SK-N-SH treated with all-trans-retinoic acid at 6 μM for 48 hours (cell line): ENCODE results near the gene STAM.

Experiments used
- PATZ1 ChIP-seq: fragments of 250-450 bp; sonication (Bioruptor Pico); IDR thresholded peaks from 2 replicates; pipeline ENCODE4 v1.8.0; 2020; ENCODE audit warnings: mild to moderate bottlenecking, moderate library complexity, borderline replicate concordance
- ZFP3 ChIP-seq: fragments of 250-450 bp; sonication (Bioruptor Pico); IDR thresholded peaks from 2 replicates; pipeline ENCODE4 v1.5.0; 2020; ENCODE audit warnings: mild to moderate bottlenecking, moderate library complexity

DNA sequence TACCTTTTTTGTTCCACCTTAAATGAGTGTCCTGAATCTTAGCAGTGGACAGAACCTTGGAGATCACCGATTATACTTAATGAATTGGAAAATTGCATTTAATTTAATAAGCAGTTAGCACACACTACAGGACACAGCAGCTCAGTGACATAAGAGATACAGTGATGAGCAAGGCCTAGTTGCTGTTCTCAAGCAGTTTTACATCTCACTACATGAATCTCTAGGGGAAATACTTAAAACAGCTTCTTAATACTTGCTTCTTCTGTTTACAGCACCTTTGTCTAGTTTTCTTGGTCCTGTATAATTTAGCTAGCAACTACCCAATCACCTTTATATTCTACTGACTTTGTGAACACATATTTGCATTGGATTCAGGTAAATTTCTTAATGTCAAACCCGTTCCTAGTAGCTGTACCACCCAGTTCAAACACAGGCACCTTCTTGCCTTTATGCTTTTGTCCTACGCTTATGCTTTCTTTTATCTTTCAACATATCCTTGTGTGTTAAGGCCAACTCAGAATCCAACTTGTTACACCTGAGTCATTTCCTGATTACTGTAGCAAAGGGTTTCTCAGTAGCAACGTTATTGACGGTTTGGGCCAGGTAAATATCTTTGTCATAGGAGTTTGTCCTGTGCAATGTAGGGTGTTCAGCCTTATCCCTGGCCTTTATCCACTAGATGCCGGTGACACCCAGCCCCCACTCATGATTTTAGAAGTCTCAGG is 1.8 kb downstream of the STAM start:
- no peak for TF ChIP-seq PATZ1 (CRISPR knock-in tag)
- no peak for TF ChIP-seq ZFP3
